Measurements from ENCODE around the gene PSTPIP2. TPM values are rescaled to one million over a fixed set of nuclear protein-coding genes. Genes with fewer than 3 reads are reported as not detected.

PSTPIP2 gene
- total and polyA plus RNA-seq, 2 of the 13 experiments (the other 11 are each of a cell fraction or from before 2014, with no cell fraction given), result 0.25 to 0.27 TPM

- WGBS (ENCODE audit: low lambda C conversion rate), result 98% methylated on average over 2 of the region's 2 CpGs
- CTCF ChIA-PET (ENCODE audit: low intra/inter-chr PET ratio, low total read pairs), result no interaction called here
Observed at GRCh38 chr18:46084431-46084830, 12.4 kb upstream of the PSTPIP2 start.

More at GRCh38 chr18:46084431-46084830, 12.4 kb upstream of the PSTPIP2 start:
- no peak overlapping the region for H2AFZ ChIP-seq (ENCODE audit: low read length)
- no TSS peak for BruUV-seq (replicated peaks)
- H3K4me1 ChIP-seq (ENCODE audit: insufficient read depth, low read length), result 0 out of 2 replicates have a peak, but pooled peaks cover 2% of the 10 kb centered on the region
- peaks cover 16 to 80% of the 10 kb centered on the region in 2 experiments for H3K36me3 ChIP-seq (replicated peaks in 1 of 2; ENCODE audit: control insufficient read depth in 1 of 2, insufficient read depth in 2 of 2, low read length in 2 of 2)
- H3K4me2 ChIP-seq (ENCODE audit: low read depth, low read length), result no peak overlapping the region
- POLR2A ChIA-PET, result interaction anchor here (3.4 kb wide), 1 partner anchor 13 kb away, joined by 15 read pairs; the partner anchor contains the start of gene ATP5F1A
- H4K20me1 ChIP-seq (ENCODE audit: insufficient read depth, low read length), result no peaks in the 10 kb centered on the region
- H3K9me3 ChIP-seq (ENCODE audit: low read length), result no peaks in the 10 kb centered on the region
- H3K4me3 ChIP-seq (replicated peaks in 1 of 3; ENCODE audit: insufficient read depth in 1 of 3, low read depth in 2 of 3, low read length in 3 of 3), result no peak overlapping the region
- ATAC-seq (no peak), FAIRE-seq (no peak), DNase-seq (ENCODE audit: low spot score) (no peak)
- no peak overlapping the region for H3K9ac ChIP-seq (ENCODE audit: insufficient read depth, low read depth, low read length)
- no peaks in the 10 kb centered on the region for H3K27me3 ChIP-seq (ENCODE audit: control insufficient read depth in 1 of 2, insufficient read depth in 2 of 2, low read length in 2 of 2)
- no peaks in the 10 kb centered on the region for H3K79me2 ChIP-seq (ENCODE audit: insufficient read depth, low read length)
- intact Hi-C loops (cut with micrococcal nuclease; ENCODE audit: unreplicated experiment) (no loop called here), in situ Hi-C loops (cut with HindIII; ENCODE audit: extremely low pct_ligation_motif_present, low pct_unique_long_range_greater_than_20kb) (no loop called here)
- no peak for TF ChIP-seq NFKB2 (CRISPR knock-in tag; IDR thresholded peaks at IDR 0.05; ENCODE audit: borderline replicate concordance)
- TF ChIP-seq PHB2 (IDR thresholded peaks at IDR 0.05; ENCODE audit: partially characterized antibody), result no peak
- no peak for TF ChIP-seq ZNF142 (CRISPR knock-in tag; IDR thresholded peaks at IDR 0.05)
- TF ChIP-seq PTBP1 (IDR thresholded peaks at IDR 0.05; ENCODE audit: low read depth, low read length, poor library complexity, severe bottlenecking), result no peak
- no peak for TF ChIP-seq ZNF136 (CRISPR knock-in tag; IDR thresholded peaks at IDR 0.05; ENCODE audit: low read depth)
- no peak for TF ChIP-seq ZNF230 (CRISPR knock-in tag; IDR thresholded peaks at IDR 0.05)
- TF ChIP-seq CEBPG (CRISPR knock-in tag; IDR thresholded peaks at IDR 0.05), result no peak
- TF ChIP-seq FOXA1 (IDR thresholded peaks at IDR 0.05), result no peak
- no peak for TF ChIP-seq FOXA1 (CRISPR knock-in tag; IDR thresholded peaks at IDR 0.05)
- TF ChIP-seq PHF8 (CRISPR knock-in tag; IDR thresholded peaks at IDR 0.05), result no peak
- no peak for TF ChIP-seq ZBED4 (CRISPR knock-in tag; IDR thresholded peaks at IDR 0.05; ENCODE audit: borderline replicate concordance)
- TF ChIP-seq ZHX1 (CRISPR knock-in tag; IDR thresholded peaks at IDR 0.05; ENCODE audit: low read depth), result no peak
- TF ChIP-seq ZNF292 (CRISPR knock-in tag; IDR thresholded peaks at IDR 0.05; ENCODE audit: borderline replicate concordance, low read depth), result no peak
- no peak for TF ChIP-seq HOXA7 (CRISPR knock-in tag; IDR thresholded peaks at IDR 0.05)
- H3K27ac ChIP-seq (ENCODE audit: extremely low read length, insufficient read depth, low read length), result no peak overlapping the region

Measured in HepG2 (cell line).